Kidney (tissue), 14 donors: ENCODE results near the gene GSTM1. TPM values are rescaled to one million over a fixed set of nuclear protein-coding genes. Genes with fewer than 3 reads are reported as not detected.
A peak's percentile ranks its signal among the peaks of the same experiment; 100 is the strongest.
"Not testable (repeated sequence)": the region's sequence is repeated elsewhere in the genome, so short reads cannot be mapped to it uniquely, and the experiment has no call there.

Experiments used
- DNase-seq, 5 donors: peaks; one replicate each; pipeline ENCODE4 v3.0.0-alpha.2; 2013 to 2020
- FAIRE-seq: peaks from 2 replicates; lab custom pipeline; 2012; peaks lifted over from hg19 to GRCh38; lab: Jason Lieb, UNC
- H3K27ac ChIP-seq, 2 donors: one replicate each; pipeline ENCODE4 v1.7.0; 2013; ENCODE audit warnings: low read depth in 2 of 2, low read length in 2 of 2, inconsistent platforms in 1 of 2
- H3K27me3 ChIP-seq: one replicate; pipeline ENCODE4 v1.7.1; 2013; ENCODE audit warnings: low read length, inconsistent platforms; ENCODE audit not compliant: control insufficient read depth, insufficient read depth
- H3K36me3 ChIP-seq, 3 donors: one replicate each; pipeline versions ENCODE4 v1.7.0 to v1.7.1; 2013; ENCODE audit warnings: low read length in 3 of 3, control low read depth in 1 of 3, inconsistent platforms in 1 of 3; ENCODE audit not compliant: insufficient read depth in 3 of 3, control insufficient read depth in 2 of 3
- H3K4me1 ChIP-seq, 3 donors: one replicate each; pipeline versions ENCODE4 v1.7.0 to v1.7.1; 2013; ENCODE audit warnings: low read length in 3 of 3, inconsistent platforms in 1 of 3, low read depth in 1 of 3; ENCODE audit not compliant: control insufficient read depth in 2 of 3, insufficient read depth in 2 of 3
- H3K4me3 ChIP-seq, 3 donors: one replicate each; pipeline versions ENCODE4 v1.7.0 to v1.8.1; 2013; ENCODE audit warnings: low read length in 3 of 3, control low read depth in 1 of 3, inconsistent platforms in 1 of 3
- H3K9ac ChIP-seq, 3 donors: one replicate each; pipeline versions ENCODE4 v1.7.0 to v1.7.1; 2013; ENCODE audit warnings: low read length in 3 of 3, control low read depth in 1 of 3, inconsistent platforms in 1 of 3
- H3K9me3 ChIP-seq, 3 donors: one replicate each; pipeline versions ENCODE4 v1.7.0 to v1.7.1; 2013; ENCODE audit warnings: low read length in 3 of 3, control low read depth in 1 of 3, inconsistent platforms in 1 of 3; ENCODE audit not compliant: control insufficient read depth in 2 of 3, insufficient read depth in 1 of 3
- CTCF ChIP-seq: IDR thresholded peaks from 3 replicates; pipeline ENCODE4 v1.5.1; 2012; ENCODE audit warnings: mild to moderate bottlenecking, moderate library complexity, borderline replicate concordance; ENCODE audit not compliant: insufficient read depth; ENCODE audit errors: extremely low read depth
- intact Hi-C: fragments of 100-400 bp; cut with DNase I; formaldehyde crosslinking; loops from one replicate; pipeline ENCODE4 v1.11.1; 2022
- polyA plus RNA-seq: library from polyadenylated mRNA; stranded (reverse); fragments of 350-450 nt; fragmentation: Illumina TruSeq; extraction: RNeasy Lipid Tissue Mini Kit (QIAGEN cat#74804); gene quantifications from one replicate; pipeline ENCODE4 v1.2.3, GENCODE V29; 2014; ENCODE audit warnings: low read depth, low replicate concordance; ENCODE audit not compliant: insufficient read depth
- total RNA-seq: library from RNA; stranded (reverse); fragmentation: NEBNext Ultra II Directional; extraction: Animal tissue kit (Norgen Biotek cat#: 25700); gene quantifications from one replicate; pipeline ENCODE4 v1.2.1, GENCODE V29; 2021
- donor health status: control.
- donor health status: control.
- donor health status: control.
- donor health status: control.
- donor health status: control.
- donor health status: DM: yes; HTN: yes; CAD: no.
- donor health status: Normal renal cell carcinoma (clear cell type).

Gene GSTM1
- total and polyA plus RNA-seq, 2 donors from 2014 or later, result 61.2 TPM; not detected in 1

- H3K27me3 ChIP-seq, H3K4me1 ChIP-seq, H3K4me3 ChIP-seq, H3K9ac ChIP-seq, DNase-seq, H3K27ac ChIP-seq, H3K36me3 ChIP-seq, intact Hi-C loops, FAIRE-seq, H3K9me3 ChIP-seq: not testable (repeated sequence)
Observed at GRCh38 chr1:109685890-109686289, 1.7 kb upstream of the GSTM1 start.

- H3K4me1 ChIP-seq, H3K27me3 ChIP-seq, DNase-seq, intact Hi-C loops, FAIRE-seq, H3K9ac ChIP-seq, H3K9me3 ChIP-seq, H3K27ac ChIP-seq, H3K36me3 ChIP-seq: not testable (repeated sequence)
- peak overlapping the region in 1 of 3 donors; percentile 67 for H3K4me3 ChIP-seq
Observed at GRCh38 chr1:109687109-109687508, 508 bp upstream of the GSTM1 start.

- no peak for FAIRE-seq
- no peak for TF ChIP-seq CTCF
Observed at GRCh38 chr1:109689844-109690405, 2.3 kb downstream of the GSTM1 start.

GRCh38 chr1:109691759-109692158, 4.1 kb downstream of the GSTM1 start:
- H3K9me3 ChIP-seq, result no peaks in the 10 kb centered on the region
- TF ChIP-seq CTCF, result no peak
- no peaks in the 10 kb centered on the region for H3K36me3 ChIP-seq
- FAIRE-seq, result no peak
- H3K9ac ChIP-seq, result no peak overlapping the region
- DNase-seq, result no peak
- H3K27me3 ChIP-seq, result no peaks in the 10 kb centered on the region
- no peak overlapping the region for H3K4me3 ChIP-seq
- H3K4me1 ChIP-seq, result no peaks in the 10 kb centered on the region
- intact Hi-C loops, result no loop called here
- H3K27ac ChIP-seq, result no peak overlapping the region

More at GRCh38 chr1:109689844-109690405, 2.3 kb downstream of the GSTM1 start:
- Histone ChIP-seq H3K4me3 (no peak overlapping the region), H3K36me3 (no peaks in the 10 kb centered on the region), H3K27ac (no peak overlapping the region), H3K27me3 (no peaks in the 10 kb centered on the region), H3K9ac (no peak overlapping the region), H3K4me1 (no peaks in the 10 kb centered on the region), H3K9me3 (no peaks in the 10 kb centered on the region)
- intact Hi-C loops, result no loop called here
- no peak for DNase-seq

GRCh38 chr1:109694400-109694799, 6.8 kb downstream of the GSTM1 start:
- FAIRE-seq, result not testable (repeated sequence)

GRCh38 chr1:109695138-109695537, 7.5 kb downstream of the GSTM1 start:
- not testable (repeated sequence) for FAIRE-seq

More at GRCh38 chr1:109694400-109694799, 6.8 kb downstream of the GSTM1 start:
- H3K27ac ChIP-seq, H3K9me3 ChIP-seq, H3K36me3 ChIP-seq, H3K4me3 ChIP-seq, DNase-seq, H3K27me3 ChIP-seq, H3K4me1 ChIP-seq, H3K9ac ChIP-seq, intact Hi-C loops: not testable (repeated sequence)

More at GRCh38 chr1:109695138-109695537, 7.5 kb downstream of the GSTM1 start:
- H3K4me1 ChIP-seq, H3K27me3 ChIP-seq, H3K36me3 ChIP-seq, H3K9ac ChIP-seq, H3K4me3 ChIP-seq, DNase-seq, H3K27ac ChIP-seq, intact Hi-C loops, H3K9me3 ChIP-seq: not testable (repeated sequence)
